Measurements from ENCODE around the gene TRIM52.

- TF ChIP-seq, protein P1, sequence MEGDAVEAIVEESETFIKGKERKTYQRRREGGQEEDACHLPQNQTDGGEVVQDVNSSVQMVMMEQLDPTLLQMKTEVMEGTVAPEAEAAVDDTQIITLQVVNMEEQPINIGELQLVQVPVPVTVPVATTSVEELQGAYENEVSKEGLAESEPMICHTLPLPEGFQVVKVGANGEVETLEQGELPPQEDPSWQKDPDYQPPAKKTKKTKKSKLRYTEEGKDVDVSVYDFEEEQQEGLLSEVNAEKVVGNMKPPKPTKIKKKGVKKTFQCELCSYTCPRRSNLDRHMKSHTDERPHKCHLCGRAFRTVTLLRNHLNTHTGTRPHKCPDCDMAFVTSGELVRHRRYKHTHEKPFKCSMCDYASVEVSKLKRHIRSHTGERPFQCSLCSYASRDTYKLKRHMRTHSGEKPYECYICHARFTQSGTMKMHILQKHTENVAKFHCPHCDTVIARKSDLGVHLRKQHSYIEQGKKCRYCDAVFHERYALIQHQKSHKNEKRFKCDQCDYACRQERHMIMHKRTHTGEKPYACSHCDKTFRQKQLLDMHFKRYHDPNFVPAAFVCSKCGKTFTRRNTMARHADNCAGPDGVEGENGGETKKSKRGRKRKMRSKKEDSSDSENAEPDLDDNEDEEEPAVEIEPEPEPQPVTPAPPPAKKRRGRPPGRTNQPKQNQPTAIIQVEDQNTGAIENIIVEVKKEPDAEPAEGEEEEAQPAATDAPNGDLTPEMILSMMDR (IDR thresholded peaks at IDR 0.05), result no peak; the same call in 1 of the 2 replicates
- TF ChIP-seq RAD21 (IDR thresholded peaks at IDR 0.05; ENCODE audit: low read length), result no peak
These were observed 42.2 kb downstream of the TRIM52 start for GRCh38 chr5:181218795-181219124.

Measured in SK-N-SH (cell line).